Limb (tissue), 2 donors: ENCODE results near the gene AP3M1.
"Not testable (repeated sequence)": the region's sequence is repeated elsewhere in the genome, so short reads cannot be mapped to it uniquely, and the experiment has no call there.

Experiments
- DNase-seq, 2 donors: peaks; one replicate each; pipeline ENCODE4 v3.0.0-alpha.2; 2016; ENCODE audit errors: extremely low spot score in 2 of 2

The AP3M1 gene

GRCh38 chr10:74163319-74164068, 12.9 kb upstream of the AP3M1 start:
- DNase-seq = no peak

DNA sequence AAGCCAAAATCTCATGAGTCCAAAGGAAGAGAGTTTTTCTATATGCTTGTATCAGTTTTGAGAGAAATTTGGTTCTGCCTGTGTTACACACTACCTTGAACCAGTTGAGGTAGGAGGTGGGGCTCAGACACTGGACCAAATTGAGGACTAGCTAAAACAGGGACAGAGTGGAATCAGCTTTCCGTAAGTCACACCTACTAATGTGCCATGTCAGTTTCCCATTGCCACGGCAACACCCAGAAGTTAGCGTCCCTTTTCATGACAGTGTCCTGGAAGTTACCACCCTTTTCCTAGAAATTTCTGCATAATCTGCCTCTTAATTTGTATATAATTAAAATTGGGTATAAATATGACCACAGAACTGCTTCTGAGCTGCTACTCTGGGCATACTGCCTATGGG, 9.4 kb upstream of the AP3M1 start:
- no peak for DNase-seq

DNA sequence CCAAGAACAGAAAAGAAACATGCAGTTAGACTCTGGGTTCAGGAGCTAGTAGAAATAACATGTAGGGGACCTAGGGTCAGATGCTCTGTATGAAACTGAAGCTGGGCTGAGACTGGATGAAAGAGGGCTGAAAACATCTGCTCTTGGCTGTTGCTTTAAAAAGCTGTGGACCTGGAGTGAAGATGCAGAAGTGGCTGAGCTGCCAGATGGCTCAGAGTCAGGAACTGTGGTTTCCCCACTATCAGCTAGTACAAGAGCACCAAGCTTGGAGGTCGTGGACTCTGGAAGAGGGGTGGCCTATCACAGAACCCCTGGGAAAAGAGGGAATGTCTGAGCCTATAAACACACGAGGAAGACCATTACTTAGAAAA, 6.3 kb upstream of the AP3M1 start:
- DNase-seq = peak in 1 of 2 donors; percentile 40

DNA sequence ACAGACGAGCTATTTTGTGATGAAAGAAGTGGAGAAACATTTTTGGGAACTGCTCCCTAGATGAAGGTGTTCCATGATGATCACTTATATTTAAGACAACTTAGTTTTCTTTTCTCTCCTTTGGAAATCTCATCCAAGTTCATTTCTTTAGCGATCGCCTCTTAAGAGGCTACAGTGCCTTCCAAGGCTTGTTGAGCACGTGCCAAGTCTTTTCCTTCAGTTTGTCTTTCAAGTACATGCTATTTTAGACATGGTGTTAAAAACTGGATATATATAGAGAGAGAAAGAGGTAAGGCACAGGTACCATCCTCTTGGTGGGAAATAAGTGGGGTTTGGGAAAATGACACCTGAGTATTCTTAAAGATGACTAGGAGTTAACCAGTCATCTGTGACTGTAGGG, 3.0 kb upstream of the AP3M1 start:
- DNase-seq = no peak

- DNase-seq = no peak
These were observed 2.5 kb upstream of the AP3M1 start for GRCh38 chr10:74153123-74153522.

GRCh38 chr10:74151879-74152722, 1.5 kb upstream of the AP3M1 start:
- DNase-seq = no peak

GRCh38 chr10:74150990-74151878, 606 bp upstream of the AP3M1 start, which contains the start of gene ADK:
Gene ADK, plus strand, starts transcription at chr10:74151221. Its CDS starts 58 bp downstream, at chr10:74151279.
- peak; percentile 99 to 100 for DNase-seq

DNA sequence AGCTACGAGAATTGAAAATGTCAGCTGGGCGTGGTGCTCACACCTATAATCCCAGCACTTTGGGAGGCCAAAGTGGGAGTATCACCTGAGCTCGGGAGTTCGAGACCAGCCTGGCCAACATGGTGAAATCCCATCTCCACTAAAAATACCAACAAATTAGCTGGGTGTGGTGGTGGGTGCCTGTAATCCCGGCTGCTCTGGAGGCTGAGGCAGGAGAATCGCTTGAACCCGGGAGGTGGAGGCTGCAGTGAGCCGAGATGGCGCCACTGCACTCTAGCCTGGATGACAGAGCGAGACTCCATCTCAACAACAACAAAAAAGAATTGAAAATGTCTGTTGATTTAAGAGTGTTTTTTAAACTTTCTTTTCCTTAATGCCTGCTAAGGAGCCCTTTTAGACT, 3.6 kb downstream of the AP3M1 start:
- not testable (repeated sequence) for DNase-seq

DNA sequence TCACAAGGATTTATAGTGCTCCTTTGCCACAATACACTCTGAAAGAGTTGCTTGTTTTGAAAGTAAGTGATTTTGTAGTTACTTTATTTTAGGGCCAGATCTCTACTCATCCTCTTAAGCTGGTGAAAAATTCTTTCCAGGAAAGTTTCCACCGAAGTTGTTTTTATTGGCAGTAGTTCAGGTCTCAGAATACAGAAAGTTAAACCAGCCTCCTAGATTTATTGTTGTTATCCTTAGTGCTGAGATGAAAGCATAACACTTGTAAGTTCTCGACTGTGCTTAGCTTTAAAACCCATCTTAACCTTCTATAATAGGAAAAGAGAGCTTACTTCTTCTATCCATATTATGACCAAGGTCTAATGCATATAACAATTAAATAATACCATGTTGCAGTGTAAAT, 5.5 kb downstream of the AP3M1 start:
- peak in 1 of 2 donors; percentile 27 for DNase-seq

DNA sequence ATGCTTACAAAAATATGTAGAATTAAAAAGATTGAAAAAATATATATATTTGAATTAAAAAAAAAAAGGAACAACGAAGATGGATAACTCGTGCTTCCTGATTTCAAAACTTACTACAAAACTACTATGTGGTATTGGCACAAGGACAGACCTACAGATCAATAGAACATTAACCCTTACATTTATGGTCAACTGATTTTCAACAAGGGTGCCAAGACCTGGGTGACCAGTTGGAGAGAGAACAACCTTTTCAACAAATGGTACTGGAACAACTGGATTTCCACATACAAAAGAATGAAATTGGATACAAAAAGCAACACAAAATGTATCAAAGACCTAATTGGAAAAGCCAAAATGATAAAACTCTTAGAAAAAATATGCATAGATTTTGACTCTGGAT, 10.1 kb downstream of the AP3M1 start:
- DNase-seq = no peak

DNA sequence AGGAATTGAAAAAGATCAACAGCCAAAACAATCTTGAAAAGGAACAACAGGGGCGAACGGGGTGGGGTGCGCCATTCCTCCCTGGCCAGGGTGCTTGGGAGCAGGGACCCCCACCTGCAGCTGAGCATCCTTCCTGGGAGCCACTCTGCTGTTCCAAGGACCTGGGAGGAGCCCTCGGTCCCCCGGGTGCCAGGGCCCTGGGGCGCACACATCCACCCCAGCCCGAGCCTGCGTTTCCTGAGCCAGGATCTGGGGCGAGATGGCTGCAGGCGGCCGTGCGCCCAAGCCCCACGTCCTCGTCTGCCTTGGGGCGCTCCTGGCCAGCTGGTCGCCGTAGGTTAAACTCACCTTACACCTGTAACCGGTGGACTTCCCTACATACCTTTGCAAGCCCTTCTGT, 10.6 kb downstream of the AP3M1 start:
- DNase-seq = no peak

GRCh38 chr10:74138596-74138995, 12.0 kb downstream of the AP3M1 start:
- not testable (repeated sequence) for DNase-seq

- DNase-seq = no peak
These were observed 12.6 kb downstream of the AP3M1 start for GRCh38 chr10:74137992-74138391.

DNA sequence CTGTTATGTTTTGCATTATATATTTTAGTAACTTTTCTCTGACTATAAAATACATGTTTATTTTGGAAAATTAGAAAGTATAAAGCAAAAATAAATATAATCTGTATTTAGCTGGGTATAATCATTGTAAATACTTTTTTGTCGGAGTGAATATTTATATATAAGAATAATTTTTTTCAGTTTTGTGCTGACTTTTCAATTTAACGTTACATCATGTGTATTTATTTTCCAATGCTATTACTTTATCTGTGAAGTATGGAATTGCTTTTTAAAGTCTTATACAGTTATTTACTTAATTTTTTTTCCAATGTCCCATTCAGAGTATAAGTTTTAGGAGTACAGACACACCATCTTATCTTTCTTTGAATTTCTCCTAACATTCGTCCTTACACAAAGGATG, 15.2 kb downstream of the AP3M1 start:
- DNase-seq = no peak

DNA sequence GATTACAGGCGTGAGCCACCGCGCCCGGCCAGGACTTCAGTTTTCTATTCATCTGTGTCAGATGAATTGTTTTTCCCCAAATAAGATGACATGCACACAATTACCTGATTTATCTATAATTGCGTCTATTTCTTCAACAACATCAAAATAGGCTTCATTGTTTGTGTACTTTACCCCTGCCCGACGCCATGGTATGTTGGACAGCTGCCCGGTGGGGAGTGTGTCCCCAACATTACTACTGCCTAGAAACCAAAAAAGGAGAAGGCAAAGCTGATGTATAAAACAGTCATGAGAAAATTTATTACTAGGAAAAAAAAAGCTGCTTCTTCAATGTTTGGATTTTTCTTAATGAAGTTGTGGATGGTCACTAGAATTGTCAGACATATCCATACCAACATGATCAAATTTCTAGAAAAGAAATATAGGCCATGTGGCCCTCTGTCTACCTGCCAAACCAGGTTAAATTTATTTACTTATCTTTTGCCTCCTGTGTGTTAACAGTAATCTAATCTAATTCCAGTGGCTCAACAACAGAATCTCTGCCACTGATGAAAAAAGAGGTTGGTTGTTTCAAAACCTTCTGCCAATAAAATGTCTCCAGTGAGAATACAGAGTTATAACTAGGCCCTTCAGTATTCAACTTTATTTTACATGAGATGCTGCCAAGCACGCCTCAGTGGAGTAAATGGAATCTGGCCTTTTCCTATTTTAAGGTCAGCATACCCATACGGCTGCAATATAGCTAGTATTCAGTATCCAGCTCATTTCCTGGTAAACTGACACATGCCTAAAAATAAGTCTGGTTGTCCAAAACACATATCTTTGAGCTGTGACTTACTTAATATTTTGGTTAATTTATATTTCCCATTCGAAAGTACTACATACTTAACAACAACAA, 16.5 kb downstream of the AP3M1 start:
- DNase-seq = no peak

- DNase-seq = no peak
These were observed 27.5 kb downstream of the AP3M1 start for GRCh38 chr10:74123081-74123480.

- DNase-seq = no peak
These were observed 28.6 kb downstream of the AP3M1 start for GRCh38 chr10:74122060-74122459.

GRCh38 chr10:74121368-74121767, 29.3 kb downstream of the AP3M1 start:
- no peak for DNase-seq

DNA sequence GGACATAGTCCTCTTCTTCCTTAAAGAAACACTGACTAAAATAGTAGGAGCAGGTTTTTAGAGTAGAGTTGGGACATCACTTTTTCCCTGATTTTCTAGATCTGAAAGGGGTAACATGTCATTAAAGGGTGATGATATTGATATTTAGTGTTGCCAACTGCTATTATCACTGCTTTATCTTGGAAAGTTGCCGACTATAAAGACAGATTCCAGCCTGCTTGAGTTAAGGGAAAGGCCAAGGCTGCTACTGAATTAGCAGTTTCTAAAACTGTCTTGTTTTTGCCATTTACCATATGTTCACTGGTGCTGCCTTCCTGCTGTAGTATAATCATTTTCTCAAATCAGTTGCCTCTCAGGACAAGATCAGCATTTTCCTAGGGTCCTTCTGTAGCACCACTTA, 29.7 kb downstream of the AP3M1 start:
- DNase-seq = no peak

GRCh38 chr10:74118804-74119203, 31.8 kb downstream of the AP3M1 start:
- no peak for DNase-seq

GRCh38 chr10:74117738-74118137, 32.9 kb downstream of the AP3M1 start:
- DNase-seq = no peak
